ENCODE data around the gene SCARB1. TPM values are rescaled to one million over a fixed set of nuclear protein-coding genes. Genes with fewer than 3 reads are reported as not detected.

The SCARB1 gene
- total and polyA plus RNA-seq, 2 donors (not counting 3 experiments of a cell fraction or from before 2014, with no cell fraction given): 125 to 141 TPM

DNA sequence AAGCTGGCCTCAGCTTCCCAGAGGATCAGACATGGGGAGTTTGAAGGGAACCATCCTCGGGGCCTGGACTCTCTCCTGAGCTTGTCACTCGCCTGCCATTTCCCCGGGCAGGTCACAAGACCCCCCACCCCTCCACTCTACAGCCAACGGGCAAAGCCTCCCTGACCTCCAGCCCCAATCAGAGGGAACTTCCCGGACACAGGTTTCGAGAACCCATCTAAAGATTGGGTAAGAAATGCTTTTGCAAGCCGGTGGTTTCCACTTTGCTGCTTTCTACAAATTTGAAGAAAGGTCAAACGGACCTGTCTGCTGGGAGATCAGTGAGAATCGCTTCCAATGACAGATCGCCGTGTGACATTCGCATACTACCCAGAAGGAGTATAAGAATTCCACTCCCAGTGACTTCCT, 89.6 kb downstream of the SCARB1 start:
- H3K9ac ChIP-seq (replicated peaks; ENCODE audit: extremely low read depth, insufficient read depth, low read length): no peak overlapping the region
- H3K4me2 ChIP-seq (ENCODE audit: insufficient read depth, low read length): no peak overlapping the region
- H3K9me1 ChIP-seq (replicated peaks; ENCODE audit: control insufficient read depth, extremely low read depth, insufficient read depth, low read length): no peaks in the 10 kb centered on the region
- TF ChIP-seq MAX (IDR thresholded peaks at IDR 0.05; ENCODE audit: insufficient read depth, insufficient read length) (no peak), EZH2 (IDR thresholded peaks at IDR 0.05; ENCODE audit: borderline replicate concordance, low read depth, low read length, severe bottlenecking) (no peak), POLR2A (IDR thresholded peaks at IDR 0.05; ENCODE audit: low read depth, low read length) (no peak), GATA2 (IDR thresholded peaks at IDR 0.05; ENCODE audit: insufficient read depth, insufficient read length, low read depth, low read length) (no peak), JUN (IDR thresholded peaks at IDR 0.05; ENCODE audit: borderline replicate concordance, insufficient read depth, insufficient read length, low read depth) (no peak), FOS (IDR thresholded peaks at IDR 0.05; ENCODE audit: borderline replicate concordance, insufficient read depth, low read length) (no peak), MYC (IDR thresholded peaks at IDR 0.05; ENCODE audit: low read depth, low read length) (no peak), POLR2AphosphoS5 (IDR thresholded peaks at IDR 0.05; ENCODE audit: insufficient read depth, low read depth, low read length) (no peak)
- TF ChIP-seq, protein P1, sequence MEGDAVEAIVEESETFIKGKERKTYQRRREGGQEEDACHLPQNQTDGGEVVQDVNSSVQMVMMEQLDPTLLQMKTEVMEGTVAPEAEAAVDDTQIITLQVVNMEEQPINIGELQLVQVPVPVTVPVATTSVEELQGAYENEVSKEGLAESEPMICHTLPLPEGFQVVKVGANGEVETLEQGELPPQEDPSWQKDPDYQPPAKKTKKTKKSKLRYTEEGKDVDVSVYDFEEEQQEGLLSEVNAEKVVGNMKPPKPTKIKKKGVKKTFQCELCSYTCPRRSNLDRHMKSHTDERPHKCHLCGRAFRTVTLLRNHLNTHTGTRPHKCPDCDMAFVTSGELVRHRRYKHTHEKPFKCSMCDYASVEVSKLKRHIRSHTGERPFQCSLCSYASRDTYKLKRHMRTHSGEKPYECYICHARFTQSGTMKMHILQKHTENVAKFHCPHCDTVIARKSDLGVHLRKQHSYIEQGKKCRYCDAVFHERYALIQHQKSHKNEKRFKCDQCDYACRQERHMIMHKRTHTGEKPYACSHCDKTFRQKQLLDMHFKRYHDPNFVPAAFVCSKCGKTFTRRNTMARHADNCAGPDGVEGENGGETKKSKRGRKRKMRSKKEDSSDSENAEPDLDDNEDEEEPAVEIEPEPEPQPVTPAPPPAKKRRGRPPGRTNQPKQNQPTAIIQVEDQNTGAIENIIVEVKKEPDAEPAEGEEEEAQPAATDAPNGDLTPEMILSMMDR (IDR thresholded peaks at IDR 0.05; ENCODE audit: extremely low read depth in 1 of 2, insufficient read depth in 1 of 2, low read depth in 1 of 2, low read length in 2 of 2): no peak
- no peaks in the 10 kb centered on the region for H3K27me3 ChIP-seq (ENCODE audit: control insufficient read depth in 2 of 2, insufficient read depth in 2 of 2, low read length in 2 of 2)
- dilution Hi-C loops (cut with MboI; ENCODE audit: extremely low pct_ligation_motif_present, low sequenced_read_pairs): no loop called here
- ChIA-PET POLR2A (no interaction called here), CTCF (interaction anchor here (0.9 to 1.3 kb wide), 3 partner anchors 127 to 737 kb away, joined by 4 to 5 read pairs (median 4); no protein-coding TSS in a partner anchor)
- H3K4me3 ChIP-seq (replicated peaks in 1 of 3; ENCODE audit: insufficient read depth in 1 of 3, low read depth in 1 of 3, low read length in 3 of 3): no peak overlapping the region
- H3K36me3 ChIP-seq (ENCODE audit: control insufficient read depth in 2 of 2, extremely low read depth in 1 of 2, insufficient read depth in 2 of 2, low read length in 2 of 2): no peaks in the 10 kb centered on the region
- no peak for DNase-seq (ENCODE audit: low read depth, low spot score)
- H2AFZ ChIP-seq (ENCODE audit: low read depth, low read length): no peak overlapping the region
- H3K27ac ChIP-seq (ENCODE audit: insufficient read depth, low read depth, low read length): no peak overlapping the region
- no peak for FAIRE-seq
- no peaks in the 10 kb centered on the region for H4K20me1 ChIP-seq (replicated peaks; ENCODE audit: control insufficient read depth, extremely low read depth, insufficient read depth, low read length)
- H3K9me3 ChIP-seq (replicated peaks; ENCODE audit: control insufficient read depth, insufficient read depth, low read length): no peaks in the 10 kb centered on the region
- intact Hi-C loops (cut with micrococcal nuclease): loop anchor here (5.0 to 10.0 kb wide), 2 partner anchors 449 to 867 kb away; no protein-coding TSS in a partner anchor
- no peaks in the 10 kb centered on the region for H3K79me2 ChIP-seq (ENCODE audit: control insufficient read depth, insufficient read depth, low read length)
- peaks cover 9% of the 10 kb centered on the region for H3K4me1 ChIP-seq (ENCODE audit: control insufficient read depth, extremely low read depth, insufficient read depth, low read length)
- BruUV-seq (replicated peaks): no TSS peak
